Panc1 (cell line): ENCODE data around the gene CD93. TPM values are rescaled to one million over a fixed set of nuclear protein-coding genes. Genes with fewer than 3 reads are reported as not detected.

Source experiments
- ATAC-seq: fragments of 200-7000 bp; cut with Tn5 transposase; 2 replicates; pipeline ENCODE4 v1.9.1; 2020; ENCODE audit warnings: mild to moderate bottlenecking, moderate library complexity
- BruUV-seq: library from RNA; stranded (reverse); fragments of 400-500 nt; replicated peaks from 2 replicates; lab custom pipeline; 2021; lab: Mats Ljungman, UMichigan
- CTCF ChIA-PET: fragments of 300-600 bp; sonication (Branson Sonifier 250); formaldehyde crosslinking; loops from one replicate; lab custom pipeline; 2022; ENCODE audit warnings: antibody characterized with exemption; lab: Charles Lee
- POLR2A ChIA-PET: fragments of 300-600 bp; sonication (Branson Sonifier 250); formaldehyde crosslinking; loops from one replicate; lab custom pipeline; 2022; ENCODE audit warnings: antibody characterized with exemption; lab: Charles Lee
- DNase-seq: peaks from one replicate; pipeline ENCODE4 v3.0.0-alpha.2; 2010; ENCODE audit warnings: low read depth, low spot score
- H3K27ac ChIP-seq: 2 replicates; pipeline ENCODE4 v1.5.1; 2011; ENCODE audit warnings: mild to moderate bottlenecking, low read length, inconsistent platforms
- H3K27me3 ChIP-seq: fragments of 200-500 bp; sonication (Bioruptor generic); 2 replicates; pipeline ENCODE4 v1.6.0; 2014; ENCODE audit warnings: low read length, inconsistent platforms; ENCODE audit not compliant: control insufficient read depth, insufficient read depth
- H3K36me3 ChIP-seq: fragments of 200-500 bp; sonication (Bioruptor generic); 2 replicates; pipeline ENCODE4 v1.5.1; 2014; ENCODE audit warnings: inconsistent platforms, mild to moderate bottlenecking, low read length, moderate library complexity; ENCODE audit not compliant: control insufficient read depth, insufficient read depth
- H3K4me1 ChIP-seq: 2 replicates; pipeline ENCODE4 v1.5.1; 2011; ENCODE audit warnings: inconsistent platforms, mild to moderate bottlenecking, low read length, moderate library complexity; ENCODE audit not compliant: control insufficient read depth, insufficient read depth
- H3K4me3 ChIP-seq, 2 experiments: 2 replicates each; pipeline ENCODE4 v1.5.1; 2011 to 2012; ENCODE audit warnings: low read depth in 2 of 2, low read length in 2 of 2, mild to moderate bottlenecking in 2 of 2, inconsistent platforms in 1 of 2, moderate library complexity in 1 of 2
- H3K9me3 ChIP-seq: fragments of 200-500 bp; sonication (Bioruptor generic); 2 replicates; pipeline ENCODE4 v1.5.1; 2014; ENCODE audit warnings: low read depth, mild to moderate bottlenecking, inconsistent platforms, low read length, moderate library complexity; ENCODE audit not compliant: control insufficient read depth, insufficient read depth
- CTCF ChIP-seq: fragments of 450-650 bp; IDR thresholded peaks from 2 replicates; pipeline ENCODE4 v1.5.1; 2017; ENCODE audit warnings: mild to moderate bottlenecking
- POLR2AphosphoS5 ChIP-seq: IDR thresholded peaks from 2 replicates; pipeline ENCODE4 v1.6.1; 2012; ENCODE audit warnings: mild to moderate bottlenecking, low read depth, low read length, moderate library complexity
- REST ChIP-seq, 2 experiments: IDR thresholded peaks; 2 replicates each; pipeline ENCODE4 v1.6.1; 2011 to 2012; ENCODE audit warnings: low read depth in 2 of 2, control low read depth in 1 of 2, low read length in 1 of 2, mild to moderate bottlenecking in 1 of 2, moderate library complexity in 1 of 2; ENCODE audit not compliant: insufficient read depth in 1 of 2
- SIN3A ChIP-seq: IDR thresholded peaks from 2 replicates; pipeline ENCODE4 v1.6.1; 2012; ENCODE audit warnings: low read depth, mild to moderate bottlenecking, low read length, moderate library complexity, borderline replicate concordance; ENCODE audit not compliant: insufficient read depth
- TCF7L2 ChIP-seq: IDR thresholded peaks from 2 replicates; pipeline ENCODE4 v1.6.1; 2011; ENCODE audit warnings: mild to moderate bottlenecking, low read depth, low read length, inconsistent platforms
- in situ Hi-C: cut with HindIII; loops from 2 replicates; pipeline ENCODE4 v1.10.0; 2016; ENCODE audit warnings: low sequenced_read_pairs, low pct_unique_long_range_greater_than_20kb
- intact Hi-C: fragments of 100-400 bp; cut with micrococcal nuclease; formaldehyde crosslinking; loops from one replicate; pipeline ENCODE4 v1.10.0; 2022; ENCODE audit not compliant: unreplicated experiment
- total RNA-seq: library from RNA; stranded (reverse); gene quantifications from one replicate; pipeline ENCODE4 v1.2.1, GENCODE V29; 2021; ENCODE audit not compliant: unreplicated experiment

Gene CD93
- total RNA-seq, 1 experiment from 2014 or later: 0.10 TPM

GRCh38 chr20:23092384-23092756, 6.2 kb upstream of the CD93 start:
- DNase-seq (no peak), ATAC-seq (no peak)
- no peak overlapping the region for H3K4me3 ChIP-seq
- H3K27me3 ChIP-seq: peaks cover 9% of the 10 kb centered on the region
- no TSS peak for BruUV-seq
- CTCF ChIA-PET: no interaction called here
- intact Hi-C loops (no loop called here), in situ Hi-C loops (no loop called here)
- H3K4me1 ChIP-seq: no peaks in the 10 kb centered on the region
- POLR2A ChIA-PET: no interaction called here
- H3K9me3 ChIP-seq: no peaks in the 10 kb centered on the region
- H3K36me3 ChIP-seq: no peaks in the 10 kb centered on the region
- no peak for TF ChIP-seq POLR2AphosphoS5
- no peak for TF ChIP-seq SIN3A
- TF ChIP-seq TCF7L2: no peak
- no peak for TF ChIP-seq REST (IDR thresholded peaks at IDR 0.05; ENCODE audit: insufficient read depth in 1 of 2, low read depth in 2 of 2, low read length in 1 of 2)
- TF ChIP-seq CTCF: no peak
- H3K27ac ChIP-seq: no peak overlapping the region

- ATAC-seq (no peak), DNase-seq (no peak)
- Histone ChIP-seq H3K36me3 (no peaks in the 10 kb centered on the region), H3K4me3 (no peak overlapping the region), H3K27ac (no peak overlapping the region), H3K4me1 (no peaks in the 10 kb centered on the region), H3K9me3 (no peaks in the 10 kb centered on the region), H3K27me3 (peaks cover 9% of the 10 kb centered on the region)
- intact Hi-C loops (no loop called here), in situ Hi-C loops (no loop called here)
- no peak for TF ChIP-seq POLR2AphosphoS5
- no peak for TF ChIP-seq SIN3A
- TF ChIP-seq TCF7L2: no peak
- no peak for TF ChIP-seq REST (IDR thresholded peaks at IDR 0.05; ENCODE audit: insufficient read depth in 1 of 2, low read depth in 2 of 2, low read length in 1 of 2)
- TF ChIP-seq CTCF: no peak
- ChIA-PET POLR2A (interaction anchor here (0.6 kb wide), 1 partner anchor 21 kb away, joined by 3 read pairs; no protein-coding TSS in a partner anchor), CTCF (no interaction called here)
- no TSS peak for BruUV-seq
Observed at GRCh38 chr20:23091721-23092383, 5.7 kb upstream of the CD93 start.
